GOT3 (cell line): Measurements from ENCODE around the gene SDHAF1.
"Not testable (repeated sequence)": the region's sequence is repeated elsewhere in the genome, so short reads cannot be mapped to it uniquely, and the experiment has no call there.

ENCODE experiments used
- DNase-seq: peaks from one replicate; lab custom pipeline; 2025; ENCODE audit warnings: mixed read lengths; lab: John Stamatoyannopoulos, UW

SDHAF1 gene

GRCh38 chr19:35995048-35995993, at the start of gene SDHAF1:
Gene SDHAF1 (plus strand): TSS chr19:35995188. CDS start chr19:35995275, 87 bp downstream.
- DNase-seq, result peak; percentile 67

- DNase-seq, result no peak
These were observed 48.8 kb upstream of the SDHAF1 start for GRCh38 chr19:35946203-35946602.

- no peak for DNase-seq
These were observed 45.9 kb upstream of the SDHAF1 start for GRCh38 chr19:35949131-35949530.

- DNase-seq, result no peak
These were observed 38.9 kb upstream of the SDHAF1 start for GRCh38 chr19:35955881-35956634.

GRCh38 chr19:35957411-35957810, 37.6 kb upstream of the SDHAF1 start:
- DNase-seq, result not testable (repeated sequence)

- no peak for DNase-seq
These were observed 36.3 kb upstream of the SDHAF1 start for GRCh38 chr19:35958660-35959039.

GRCh38 chr19:35959040-35959967, 35.7 kb upstream of the SDHAF1 start:
- no peak for DNase-seq

GRCh38 chr19:35959968-35960320, 35.0 kb upstream of the SDHAF1 start:
- no peak for DNase-seq

GRCh38 chr19:35960432-35960972, 34.5 kb upstream of the SDHAF1 start:
- DNase-seq, result no peak

GRCh38 chr19:35963514-35963913, 31.5 kb upstream of the SDHAF1 start:
- DNase-seq, result no peak

- DNase-seq, result no peak
These were observed 28.2 kb upstream of the SDHAF1 start for GRCh38 chr19:35966771-35967170.

- DNase-seq, result no peak
These were observed 21.5 kb upstream of the SDHAF1 start for GRCh38 chr19:35973487-35973886.

- no peak for DNase-seq
These were observed 19.3 kb upstream of the SDHAF1 start for GRCh38 chr19:35975608-35976214.

GRCh38 chr19:35977446-35978222, 17.4 kb upstream of the SDHAF1 start:
- DNase-seq, result no peak

GRCh38 chr19:35978271-35978670, 16.7 kb upstream of the SDHAF1 start:
- DNase-seq, result no peak

GRCh38 chr19:35978832-35979365, 16.1 kb upstream of the SDHAF1 start:
- DNase-seq, result no peak

- DNase-seq, result not testable (repeated sequence)
These were observed 14.0 kb upstream of the SDHAF1 start for GRCh38 chr19:35980997-35981396.

- no peak for DNase-seq
These were observed 11.8 kb upstream of the SDHAF1 start for GRCh38 chr19:35983177-35983576.

- no peak for DNase-seq
These were observed 8.9 kb upstream of the SDHAF1 start for GRCh38 chr19:35986111-35986510.
